Measurements from ENCODE around the gene IL15.
A peak's percentile ranks its signal among the peaks of the same experiment; 100 is the strongest.
"Not testable (repeated sequence)": the region's sequence is repeated elsewhere in the genome, so short reads cannot be mapped to it uniquely, and the experiment has no call there.

The IL15 gene

GRCh38 chr4:141636082-141636770 lies at the start of gene IL15:
Gene IL15, plus strand, starts transcription at chr4:141636583. Its CDS starts 82,882 bp downstream, at chr4:141719465.
- DNase-seq (ENCODE audit: low read depth), result no peak

- no peak for DNase-seq (ENCODE audit: low read depth)
Measured at GRCh38 chr4:141587897-141588296, 48.5 kb upstream of the IL15 start.

GRCh38 chr4:141595531-141595930 lies 40.9 kb upstream of the IL15 start:
- no peak for DNase-seq (ENCODE audit: low read depth)

- DNase-seq (ENCODE audit: low read depth), result no peak
Measured at GRCh38 chr4:141599853-141600252, 36.5 kb upstream of the IL15 start.

GRCh38 chr4:141604683-141605082 lies 31.7 kb upstream of the IL15 start:
- DNase-seq (ENCODE audit: low read depth), result not testable (repeated sequence)

GRCh38 chr4:141605425-141605856 lies 30.9 kb upstream of the IL15 start:
- no peak for DNase-seq (ENCODE audit: low read depth)

- DNase-seq (ENCODE audit: low read depth), result no peak
Measured at GRCh38 chr4:141609243-141609642, 27.1 kb upstream of the IL15 start.

GRCh38 chr4:141610365-141610764 lies 26.0 kb upstream of the IL15 start:
- DNase-seq (ENCODE audit: low read depth), result no peak

- no peak for DNase-seq (ENCODE audit: low read depth)
Measured at GRCh38 chr4:141614878-141615586, 21.4 kb upstream of the IL15 start.

- not testable (repeated sequence) for DNase-seq (ENCODE audit: low read depth)
Measured at GRCh38 chr4:141615587-141615918, 20.8 kb upstream of the IL15 start.

GRCh38 chr4:141620715-141621114 lies 15.7 kb upstream of the IL15 start:
- no peak for DNase-seq (ENCODE audit: low read depth)

GRCh38 chr4:141625023-141625422 lies 11.4 kb upstream of the IL15 start:
- DNase-seq (ENCODE audit: low read depth), result no peak

- no peak for DNase-seq (ENCODE audit: low read depth)
Measured at GRCh38 chr4:141630854-141631253, 5.5 kb upstream of the IL15 start.

GRCh38 chr4:141635736-141636081 lies 674 bp upstream of the IL15 start:
- DNase-seq (ENCODE audit: low read depth), result no peak

- DNase-seq (ENCODE audit: low read depth), result no peak
Measured at GRCh38 chr4:141636771-141637460, 533 bp downstream of the IL15 start.

- no peak for DNase-seq (ENCODE audit: low read depth)
Measured at GRCh38 chr4:141637565-141637964, 1.2 kb downstream of the IL15 start.

- no peak for DNase-seq (ENCODE audit: low read depth)
Measured at GRCh38 chr4:141638230-141638629, 1.8 kb downstream of the IL15 start.

GRCh38 chr4:141640696-141641095 lies 4.3 kb downstream of the IL15 start:
- DNase-seq (ENCODE audit: low read depth), result no peak

- DNase-seq (ENCODE audit: low read depth), result no peak
Measured at GRCh38 chr4:141642063-141642462, 5.7 kb downstream of the IL15 start.

GRCh38 chr4:141642711-141643110 lies 6.3 kb downstream of the IL15 start:
- no peak for DNase-seq (ENCODE audit: low read depth)

GRCh38 chr4:141643557-141643956 lies 7.2 kb downstream of the IL15 start:
- DNase-seq (ENCODE audit: low read depth), result peak; percentile 42

GRCh38 chr4:141645611-141646340 lies 9.4 kb downstream of the IL15 start:
- no peak for DNase-seq (ENCODE audit: low read depth)

- DNase-seq (ENCODE audit: low read depth), result no peak
Measured at GRCh38 chr4:141646969-141647368, 10.6 kb downstream of the IL15 start.

All from fibroblast of the conjunctiva (primary cell).